ENCODE measurements around the gene TPCN2.
A peak's percentile ranks its signal among the peaks of the same experiment; 100 is the strongest.

The TPCN2 gene

DNA sequence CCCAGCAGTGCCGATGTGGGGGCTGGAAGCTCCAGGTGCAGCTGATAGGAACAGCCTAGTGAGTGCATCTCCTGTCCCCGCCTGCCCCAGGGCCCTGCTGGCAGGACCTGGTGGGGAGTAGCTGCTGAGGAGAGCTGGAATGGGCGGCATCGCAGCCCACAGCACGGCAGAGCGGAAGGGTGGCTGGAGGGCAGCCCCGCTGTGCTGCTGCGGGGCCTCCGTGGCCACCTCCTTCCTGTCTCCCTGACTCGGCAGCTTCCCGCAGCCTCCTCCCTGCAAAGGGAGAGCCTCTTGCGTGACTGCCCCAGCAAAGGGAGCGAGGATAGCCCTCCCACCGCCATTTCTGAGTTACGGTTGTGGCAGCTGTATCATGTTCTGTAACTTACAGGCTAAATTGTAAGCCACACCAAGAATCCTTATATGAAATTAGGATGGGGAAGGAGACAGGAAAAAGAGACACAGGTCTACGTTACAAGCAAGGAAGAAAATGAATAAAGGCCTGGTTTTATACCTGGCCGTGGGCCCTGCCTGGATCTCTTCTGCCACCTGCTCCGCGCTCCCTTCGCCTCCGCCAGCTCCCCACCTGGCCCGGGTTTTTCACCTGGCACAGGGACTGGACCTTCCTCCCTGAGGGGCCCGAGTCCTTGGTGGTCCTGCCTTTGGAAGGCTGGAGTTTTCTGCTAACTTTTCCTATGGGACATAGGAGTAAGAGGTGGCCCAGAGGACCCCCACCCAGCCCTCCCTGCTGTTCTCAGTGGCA lies 10.0 kb downstream of the TPCN2 start:
- DNase-seq: no peak

DNA sequence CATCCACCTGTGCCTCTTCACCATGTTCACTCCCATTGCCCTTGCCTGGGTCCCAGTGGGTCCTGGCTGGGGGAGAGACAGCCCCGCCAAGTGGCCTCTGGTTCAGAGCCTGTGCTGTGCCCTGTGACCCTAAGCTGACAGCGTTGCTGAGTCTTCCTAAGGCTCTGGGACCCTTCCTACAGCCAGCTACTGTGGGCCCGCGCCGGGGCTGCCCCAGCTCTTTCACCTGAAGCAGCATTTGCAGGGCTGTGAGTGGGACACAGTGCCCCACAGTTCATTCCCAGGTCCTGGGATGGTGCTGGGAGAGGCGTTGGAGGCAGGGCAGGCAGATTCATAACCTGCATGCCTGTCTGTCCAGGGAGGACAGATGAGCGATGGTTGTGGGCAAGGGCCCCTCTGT lies 10.7 kb downstream of the TPCN2 start:
- no peak for DNase-seq

- DNase-seq: no peak
Measured at GRCh38 chr11:69059985-69060384, 11.3 kb downstream of the TPCN2 start.

GRCh38 chr11:69060806-69061712 lies 12.3 kb downstream of the TPCN2 start:
- DNase-seq: no peak

DNA sequence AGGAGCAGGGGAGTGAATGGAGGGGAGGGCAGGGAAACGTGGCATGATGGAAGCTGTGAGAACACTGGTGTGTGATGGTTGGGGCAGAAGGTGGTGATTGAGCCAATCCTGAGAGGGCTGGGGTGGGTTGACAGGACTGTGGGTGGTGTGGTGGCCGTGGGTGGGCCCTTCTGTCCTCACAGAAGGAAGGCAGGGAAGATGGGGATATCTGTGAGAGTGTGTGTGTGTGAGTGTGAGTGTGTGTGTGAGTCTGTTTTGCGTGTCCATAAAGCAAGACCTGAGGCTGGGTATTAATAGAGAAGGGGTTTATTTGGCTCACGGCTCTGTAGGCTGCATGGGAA lies 13.0 kb downstream of the TPCN2 start:
- DNase-seq: no peak

GRCh38 chr11:69062169-69062855 lies 13.6 kb downstream of the TPCN2 start:
- no peak for DNase-seq

- no peak for DNase-seq
Measured at GRCh38 chr11:69062873-69063651, 14.3 kb downstream of the TPCN2 start.

GRCh38 chr11:69063652-69064260 lies 15.0 kb downstream of the TPCN2 start:
- DNase-seq: no peak

DNA sequence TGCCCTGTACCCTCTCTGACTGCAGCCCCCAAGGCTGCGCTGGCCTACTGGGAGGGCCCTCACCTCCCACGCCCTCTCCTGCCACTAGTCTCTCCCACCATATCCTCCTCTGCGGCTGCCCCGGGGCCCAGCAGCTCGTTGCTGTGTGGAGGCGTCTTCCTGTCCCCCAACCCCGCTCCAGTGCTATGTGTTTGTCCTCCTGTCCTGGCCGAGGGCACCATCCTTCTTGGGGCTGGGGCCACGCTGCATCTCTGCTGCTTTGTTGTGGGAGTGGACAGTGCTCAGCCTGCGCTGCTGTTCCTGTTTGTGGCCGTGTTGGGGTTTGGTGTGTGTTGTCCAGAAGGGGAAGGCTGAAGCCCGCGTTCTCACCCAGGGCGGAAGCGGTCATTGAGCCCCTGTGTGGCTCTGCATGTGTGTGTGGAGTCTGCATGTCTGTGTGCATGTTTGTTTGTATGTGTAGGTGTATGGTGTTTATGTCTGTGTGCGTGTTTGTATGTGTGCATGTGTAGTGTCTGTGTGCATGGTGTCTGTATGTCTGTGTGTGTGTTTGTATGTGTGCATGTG lies 15.7 kb downstream of the TPCN2 start:
- no peak for DNase-seq

- DNase-seq: no peak
Measured at GRCh38 chr11:69065147-69065710, 16.5 kb downstream of the TPCN2 start.

DNA sequence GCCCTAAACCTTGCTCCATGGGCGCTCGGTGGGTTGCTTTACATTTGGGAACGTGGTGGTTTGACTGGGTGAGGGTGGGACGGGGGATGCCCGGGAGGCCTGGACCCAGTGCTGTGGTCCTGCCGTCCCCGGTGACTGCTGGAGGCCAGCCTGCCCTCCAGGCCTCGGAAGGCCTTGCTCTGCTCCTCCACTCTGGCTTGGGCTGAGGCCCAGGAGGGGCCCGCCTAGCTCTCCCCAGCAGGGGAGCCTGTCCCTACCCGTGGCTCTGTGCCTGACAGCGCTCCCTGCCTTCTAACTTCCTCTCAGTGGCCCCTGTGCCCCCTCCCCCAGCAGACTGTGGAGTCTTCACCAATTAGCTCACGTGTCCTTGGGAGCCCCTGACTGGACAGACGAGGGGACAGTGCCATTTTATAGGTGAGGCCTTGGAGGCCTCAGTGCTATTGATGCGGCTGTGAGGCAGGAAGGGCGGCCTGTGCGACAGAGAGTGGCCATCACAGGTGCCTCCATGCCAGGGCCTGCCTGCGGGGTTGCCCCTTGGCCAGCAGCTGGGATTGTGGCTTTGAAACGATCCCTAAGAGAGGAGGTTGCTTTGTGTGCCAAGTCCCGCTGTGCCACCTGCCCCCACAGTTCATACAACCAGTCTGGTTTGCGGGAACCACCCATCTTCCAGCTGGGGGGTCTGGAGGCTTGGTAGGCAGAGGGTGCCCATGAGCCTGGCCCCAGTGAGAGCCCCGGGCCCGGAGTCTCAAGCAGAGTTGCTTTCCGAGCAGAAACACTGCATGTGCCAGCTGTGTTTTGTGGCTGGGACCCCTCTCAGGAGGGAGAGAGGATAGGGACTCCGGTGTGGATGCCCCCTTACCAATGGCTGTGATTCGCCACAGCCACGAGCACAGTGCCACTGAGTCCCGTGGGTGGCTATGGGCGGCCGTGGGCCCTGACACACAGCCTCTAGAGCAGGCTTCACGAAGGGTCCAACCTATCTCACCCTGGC lies 17.7 kb downstream of the TPCN2 start:
- no peak for DNase-seq

DNA sequence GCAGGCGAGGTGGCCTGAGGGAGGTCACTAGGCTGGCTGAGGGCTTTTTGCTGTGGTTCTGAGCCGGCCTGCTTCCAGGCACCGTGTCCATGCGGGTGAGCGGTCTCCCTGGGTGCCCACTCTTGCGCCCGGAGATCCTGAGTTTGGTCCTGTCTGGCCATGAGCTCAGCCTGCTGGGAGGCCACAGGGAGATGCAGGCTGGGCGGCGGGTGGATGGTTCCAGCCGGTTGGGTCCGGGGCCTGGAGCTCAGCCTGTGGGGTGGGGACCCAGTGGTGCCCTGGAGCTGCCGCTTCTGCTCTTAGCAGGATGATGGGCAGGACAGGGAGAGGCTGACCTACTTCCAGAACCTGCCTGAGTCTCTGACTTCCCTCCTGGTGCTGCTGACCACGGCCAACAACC lies 18.5 kb downstream of the TPCN2 start:
- DNase-seq: no peak

DNA sequence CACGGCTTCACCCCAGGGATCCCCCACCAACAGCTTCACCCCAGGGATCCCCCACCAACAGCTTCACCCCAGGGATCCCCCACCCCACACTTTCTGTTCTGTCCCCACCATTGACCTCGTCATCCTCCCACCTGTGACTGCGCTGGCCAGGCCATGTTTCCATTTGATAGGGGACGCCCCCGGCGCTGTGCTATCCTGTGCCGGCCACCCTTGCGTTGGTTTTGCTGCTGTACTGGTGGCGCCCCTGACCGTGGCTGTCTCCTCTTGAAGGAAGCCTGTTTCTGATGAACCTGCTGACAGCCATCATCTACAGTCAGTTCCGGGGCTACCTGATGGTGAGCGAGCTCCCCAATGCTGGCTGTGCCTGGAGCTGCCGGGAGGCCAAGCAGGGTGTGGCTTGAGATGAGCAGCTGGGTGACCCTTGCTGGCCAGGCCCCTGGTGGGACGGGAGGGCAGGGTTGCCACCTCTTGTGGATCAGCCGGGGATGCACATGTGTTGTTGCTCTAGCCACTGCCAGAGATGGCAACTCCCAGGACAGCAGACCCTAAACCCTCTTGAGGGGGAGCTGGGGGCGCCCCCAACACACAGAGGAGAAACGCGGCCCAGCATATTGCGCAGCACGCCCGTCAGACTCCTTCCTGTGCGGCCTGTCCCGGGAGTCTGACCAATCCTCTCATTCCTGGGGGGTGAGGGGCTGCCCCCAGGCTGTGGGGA lies 22.5 kb downstream of the TPCN2 start:
- no peak for DNase-seq

DNA sequence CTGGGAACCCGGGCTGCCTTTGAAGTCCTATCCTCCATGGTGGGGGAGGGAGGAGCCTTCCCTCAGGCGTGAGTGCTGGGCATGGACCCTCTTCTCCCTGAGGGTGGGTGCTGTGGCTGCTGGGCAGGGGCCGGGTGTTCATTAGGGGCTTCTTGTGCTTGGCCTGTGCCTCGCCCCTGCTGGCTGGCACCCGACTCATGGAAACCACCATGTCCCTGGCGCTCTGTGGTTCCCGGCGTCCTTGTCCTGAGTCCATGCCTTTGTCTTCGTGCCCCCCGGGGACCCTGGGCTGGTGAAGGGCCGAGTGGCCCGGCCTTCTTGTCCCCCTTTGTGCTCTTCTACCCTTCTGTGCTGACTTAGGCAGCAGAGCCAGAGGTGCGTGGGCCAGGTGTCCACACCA lies 23.2 kb downstream of the TPCN2 start:
- DNase-seq: no peak

DNA sequence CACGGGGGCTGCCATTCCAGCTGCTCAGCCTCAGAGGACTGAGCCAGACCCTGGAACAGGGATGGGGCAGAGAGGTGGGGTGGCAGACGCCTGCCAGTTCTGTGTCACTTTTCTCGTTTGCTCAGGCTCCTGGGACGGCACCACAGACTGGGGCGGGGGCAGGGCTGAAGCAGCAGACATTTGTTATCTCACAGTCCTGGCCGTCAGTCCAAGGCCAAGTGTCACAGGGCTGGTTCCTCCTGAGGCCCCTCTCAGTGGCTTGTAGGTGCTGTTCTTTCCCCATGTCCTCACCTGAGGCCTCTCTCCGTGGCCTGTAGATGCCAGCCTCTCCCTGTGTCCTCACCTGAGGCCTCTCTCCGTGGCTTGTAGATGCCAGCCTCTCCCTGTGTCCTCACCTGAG lies 24.7 kb downstream of the TPCN2 start:
- DNase-seq: no peak

GRCh38 chr11:69074375-69075140 lies 25.8 kb downstream of the TPCN2 start:
- no peak for DNase-seq

GRCh38 chr11:69075421-69076128 lies 26.8 kb downstream of the TPCN2 start:
- peak; percentile 55 for DNase-seq

- no peak for DNase-seq
Measured at GRCh38 chr11:69076129-69076791, 27.5 kb downstream of the TPCN2 start.

All from GOT3 (cell line).